Effector memory CD4-positive, alpha-beta T cell (primary cell): ENCODE results near the gene GADL1.

Experiments
- DNase-seq, 3 donors: peaks; one replicate each; pipeline ENCODE4 v3.0.0-alpha.2; 2020
- H3K27ac ChIP-seq: 2 replicates; pipeline ENCODE4 v1.7.0; 2013; ENCODE audit warnings: mild to moderate bottlenecking, low read length, moderate library complexity; ENCODE audit not compliant: insufficient read depth, poor library complexity, severe bottlenecking
- H3K27me3 ChIP-seq: replicated peaks from 2 replicates; pipeline ENCODE4 v1.7.0; 2013; ENCODE audit warnings: mild to moderate bottlenecking, low read length; ENCODE audit not compliant: insufficient read depth, control insufficient read depth, poor library complexity, severe bottlenecking
- H3K36me3 ChIP-seq: 2 replicates; pipeline ENCODE4 v1.7.0; 2013; ENCODE audit warnings: mild to moderate bottlenecking, low read length, moderate library complexity; ENCODE audit not compliant: control insufficient read depth, insufficient read depth
- H3K4me1 ChIP-seq: 2 replicates; pipeline ENCODE4 v1.7.0; 2013; ENCODE audit warnings: low read length, mild to moderate bottlenecking; ENCODE audit not compliant: control insufficient read depth, insufficient read depth, poor library complexity, severe bottlenecking
- H3K4me3 ChIP-seq: 2 replicates; pipeline ENCODE4 v1.7.0; 2013; ENCODE audit warnings: low read length, low read depth, mild to moderate bottlenecking; ENCODE audit not compliant: insufficient read depth, poor library complexity, severe bottlenecking
- H3K9me3 ChIP-seq: 2 replicates; pipeline ENCODE4 v1.7.0; 2013; ENCODE audit warnings: mild to moderate bottlenecking, low read length, moderate library complexity; ENCODE audit not compliant: control insufficient read depth

The GADL1 gene

DNA sequence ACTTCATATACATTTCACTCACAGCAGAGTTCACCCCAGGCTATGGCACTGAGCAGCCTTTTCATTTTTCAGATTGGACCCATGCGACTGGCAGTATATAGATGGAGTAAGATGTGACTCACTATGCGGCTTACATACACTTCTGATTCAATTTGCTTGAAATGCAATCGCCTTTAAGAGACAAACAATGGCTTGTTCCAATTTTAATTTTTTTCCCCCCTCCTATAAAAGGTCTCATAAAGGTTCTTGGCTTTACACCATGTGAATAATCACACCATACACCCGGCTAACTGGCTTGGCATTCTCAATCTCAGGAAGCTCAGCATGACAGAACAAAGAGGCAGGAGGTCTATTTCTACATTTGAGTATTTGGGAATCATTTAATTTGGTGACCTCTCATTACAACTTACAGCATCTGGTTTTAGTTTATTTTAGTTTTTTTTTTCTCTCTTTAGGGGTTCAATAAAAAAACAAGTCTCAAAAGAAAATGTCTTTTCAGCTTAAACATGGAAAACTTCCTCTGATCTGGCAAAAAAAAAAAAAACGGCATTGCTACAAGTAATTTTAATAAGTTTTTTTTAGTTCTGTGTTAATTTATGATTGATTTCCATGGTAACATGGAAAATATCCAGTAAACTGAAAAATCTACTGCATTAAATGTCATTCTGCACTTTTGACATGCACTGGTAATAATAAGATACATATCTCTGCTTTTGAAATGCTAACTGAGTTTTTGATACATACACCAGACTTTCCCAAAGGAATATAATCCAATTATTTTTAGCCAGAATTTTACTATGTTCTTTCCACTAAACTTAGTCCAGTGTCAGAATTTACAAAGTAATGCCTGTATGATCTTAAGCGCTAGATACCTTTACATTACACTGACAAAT lies 38.8 kb downstream of the GADL1 start:
- no peaks in the 10 kb centered on the region for H3K36me3 ChIP-seq
- H3K4me1 ChIP-seq = no peaks in the 10 kb centered on the region
- no peak overlapping the region for H3K4me3 ChIP-seq
- no peak overlapping the region for H3K27ac ChIP-seq
- DNase-seq = no peak
- no peaks in the 10 kb centered on the region for H3K9me3 ChIP-seq
- no peaks in the 10 kb centered on the region for H3K27me3 ChIP-seq

DNA sequence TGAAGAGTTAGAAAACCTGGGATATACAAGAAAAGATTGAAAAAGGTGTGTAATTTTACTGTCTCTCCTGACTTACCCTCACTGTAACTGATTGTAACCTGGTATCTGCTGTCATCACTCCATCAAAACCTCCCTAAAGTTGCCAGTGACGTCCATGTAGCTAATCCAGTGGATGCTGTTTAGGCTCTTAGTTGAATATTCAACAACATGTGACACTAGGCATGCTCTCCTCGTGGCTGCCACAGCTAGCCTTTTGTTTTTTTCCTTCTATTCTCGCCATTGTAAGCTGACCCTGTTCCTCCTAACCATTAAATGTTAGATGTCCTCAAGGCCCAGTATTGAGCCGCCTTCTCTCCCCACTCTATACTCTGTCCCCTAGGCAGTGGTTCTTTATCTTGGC lies 41.6 kb downstream of the GADL1 start:
- Histone ChIP-seq H3K4me1 (no peaks in the 10 kb centered on the region), H3K9me3 (no peaks in the 10 kb centered on the region), H3K4me3 (no peak overlapping the region), H3K36me3 (no peaks in the 10 kb centered on the region), H3K27me3 (no peaks in the 10 kb centered on the region), H3K27ac (no peak overlapping the region)
- no peak for DNase-seq

- Histone ChIP-seq H3K4me3 (no peak overlapping the region), H3K4me1 (no peaks in the 10 kb centered on the region), H3K27me3 (no peaks in the 10 kb centered on the region), H3K9me3 (no peaks in the 10 kb centered on the region), H3K36me3 (no peaks in the 10 kb centered on the region), H3K27ac (no peak overlapping the region)
- no peak for DNase-seq
Observed at GRCh38 chr3:30848087-30848779, 46.2 kb downstream of the GADL1 start.

DNA sequence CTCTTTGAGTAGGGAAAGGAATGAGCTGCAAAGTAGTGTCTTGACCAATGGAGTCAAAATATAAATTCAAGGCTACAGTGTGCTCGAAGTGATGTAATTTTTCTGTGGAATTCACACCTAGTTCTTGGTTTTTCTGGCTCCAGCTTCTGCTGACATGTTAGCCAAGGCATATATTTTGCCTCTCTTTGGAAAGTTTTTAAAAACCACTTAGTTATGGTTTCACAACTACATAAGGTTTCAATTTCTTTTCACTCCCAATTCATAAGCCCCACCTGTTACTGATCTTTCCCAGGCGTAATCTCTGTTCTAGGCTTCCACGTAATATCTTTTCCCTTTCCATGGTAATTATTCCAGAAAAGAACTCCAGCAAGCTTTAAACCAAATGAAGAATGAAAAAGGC lies 46.9 kb downstream of the GADL1 start:
- Histone ChIP-seq H3K9me3 (no peaks in the 10 kb centered on the region), H3K4me1 (no peaks in the 10 kb centered on the region), H3K27me3 (no peaks in the 10 kb centered on the region), H3K36me3 (no peaks in the 10 kb centered on the region), H3K27ac (no peak overlapping the region), H3K4me3 (no peak overlapping the region)
- no peak for DNase-seq

GRCh38 chr3:30845606-30846005 lies 48.9 kb downstream of the GADL1 start:
- H3K9me3 ChIP-seq = no peaks in the 10 kb centered on the region
- H3K27ac ChIP-seq = no peak overlapping the region
- DNase-seq = no peak
- H3K27me3 ChIP-seq = no peaks in the 10 kb centered on the region
- H3K36me3 ChIP-seq = no peaks in the 10 kb centered on the region
- no peak overlapping the region for H3K4me3 ChIP-seq
- H3K4me1 ChIP-seq = no peaks in the 10 kb centered on the region

DNA sequence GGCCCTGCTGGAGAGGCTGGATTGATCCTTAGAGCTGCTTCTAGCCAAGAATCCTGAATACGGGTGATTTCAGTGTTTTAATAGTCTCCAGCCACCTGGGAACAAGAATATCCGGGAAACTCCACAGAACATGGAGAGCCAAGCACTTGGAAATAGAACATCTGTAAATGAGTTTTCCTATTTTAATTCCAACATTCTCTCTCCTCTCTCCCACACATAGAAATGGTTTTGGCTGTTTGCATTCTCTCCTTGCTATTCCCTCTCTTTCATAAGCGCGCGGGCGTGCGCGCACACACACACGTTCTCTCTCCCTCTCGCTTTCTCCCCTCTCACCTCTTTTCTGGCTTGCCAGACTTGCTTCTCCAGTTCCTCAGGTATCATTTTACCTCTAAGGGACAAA lies 50.6 kb downstream of the GADL1 start:
- no peak for DNase-seq
- no peaks in the 10 kb centered on the region for H3K36me3 ChIP-seq
- no peak overlapping the region for H3K4me3 ChIP-seq
- H3K9me3 ChIP-seq = no peaks in the 10 kb centered on the region
- H3K4me1 ChIP-seq = no peaks in the 10 kb centered on the region
- no peaks in the 10 kb centered on the region for H3K27me3 ChIP-seq
- no peak overlapping the region for H3K27ac ChIP-seq

GRCh38 chr3:30836141-30836540 lies 58.3 kb downstream of the GADL1 start:
- Histone ChIP-seq H3K27ac (no peak overlapping the region), H3K27me3 (no peaks in the 10 kb centered on the region), H3K4me1 (no peaks in the 10 kb centered on the region), H3K36me3 (no peaks in the 10 kb centered on the region), H3K9me3 (no peaks in the 10 kb centered on the region), H3K4me3 (no peak overlapping the region)
- no peak for DNase-seq

GRCh38 chr3:30835667-30836066 lies 58.8 kb downstream of the GADL1 start:
- H3K4me1 ChIP-seq = no peaks in the 10 kb centered on the region
- H3K9me3 ChIP-seq = no peaks in the 10 kb centered on the region
- no peak overlapping the region for H3K4me3 ChIP-seq
- no peak overlapping the region for H3K27ac ChIP-seq
- no peak for DNase-seq
- H3K27me3 ChIP-seq = no peaks in the 10 kb centered on the region
- no peaks in the 10 kb centered on the region for H3K36me3 ChIP-seq

- Histone ChIP-seq H3K4me1 (no peaks in the 10 kb centered on the region), H3K4me3 (no peak overlapping the region), H3K9me3 (no peaks in the 10 kb centered on the region), H3K27me3 (no peaks in the 10 kb centered on the region), H3K36me3 (no peaks in the 10 kb centered on the region), H3K27ac (no peak overlapping the region)
- DNase-seq = no peak
Observed at GRCh38 chr3:30832961-30833575, 61.4 kb downstream of the GADL1 start.

- H3K27me3 ChIP-seq = no peaks in the 10 kb centered on the region
- H3K9me3 ChIP-seq = no peaks in the 10 kb centered on the region
- H3K36me3 ChIP-seq = no peaks in the 10 kb centered on the region
- no peak overlapping the region for H3K4me3 ChIP-seq
- H3K4me1 ChIP-seq = no peaks in the 10 kb centered on the region
- DNase-seq = no peak
- no peak overlapping the region for H3K27ac ChIP-seq
Observed at GRCh38 chr3:30827080-30827479, 67.4 kb downstream of the GADL1 start.
